SK-N-SH treated with all-trans-retinoic acid at 6 μM for 48 hours (cell line): ENCODE data around the gene POP4.

Experiments
- CSRNP3 ChIP-seq: fragments of 250-450 bp; sonication (Bioruptor Pico); IDR thresholded peaks from 2 replicates; pipeline ENCODE4 v1.5.1; 2021; ENCODE audit warnings: mild to moderate bottlenecking, moderate library complexity
- PPARA ChIP-seq: fragments of 250-450 bp; sonication (Bioruptor Pico); IDR thresholded peaks from 2 replicates; pipeline ENCODE4 v1.5.0; 2020; ENCODE audit warnings: mild to moderate bottlenecking, borderline replicate concordance
- TSHZ2 ChIP-seq: fragments of 250-450 bp; sonication (Bioruptor Pico); IDR thresholded peaks from 2 replicates; pipeline ENCODE4 v1.5.0; 2020; ENCODE audit warnings: mild to moderate bottlenecking, moderate library complexity
- ZFP3 ChIP-seq: fragments of 250-450 bp; sonication (Bioruptor Pico); IDR thresholded peaks from 2 replicates; pipeline ENCODE4 v1.5.0; 2020; ENCODE audit warnings: mild to moderate bottlenecking, moderate library complexity
- ZNF8 ChIP-seq: fragments of 450-650 bp; formaldehyde crosslinking; IDR thresholded peaks from 2 replicates; pipeline ENCODE4 v1.5.0; 2020; ENCODE audit warnings: mild to moderate bottlenecking, moderate library complexity

GRCh38 chr19:29561601-29562000 is 44.5 kb upstream of the POP4 start:
- TF ChIP-seq CSRNP3 (CRISPR knock-in tag): no peak
- TF ChIP-seq PPARA: no peak
- no peak for TF ChIP-seq ZNF8 (CRISPR knock-in tag)
- TF ChIP-seq ZFP3 (CRISPR knock-in tag): no peak
- TF ChIP-seq TSHZ2 (CRISPR knock-in tag): no peak
